ENCODE measurements around the gene INS.

The INS gene

GRCh38 chr11:2118677-2119076, 42.3 kb downstream of the INS start:
- no peak overlapping the region for H3K9ac ChIP-seq (ENCODE audit: low read length)
- no peak overlapping the region for H3K4me3 ChIP-seq (ENCODE audit: insufficient read depth, low read length, poor library complexity, severe bottlenecking)
- no peak for TF ChIP-seq EZH2phosphoT487 (conservative IDR thresholded peaks at IDR 0.05; ENCODE audit: low read length)
- TF ChIP-seq CTCF (IDR thresholded peaks at IDR 0.05; ENCODE audit: insufficient read depth, low read length, poor library complexity, severe bottlenecking) = no peak
- no peaks in the 10 kb centered on the region for H3F3A ChIP-seq (ENCODE audit: insufficient read depth)
- peaks cover 4% of the 10 kb centered on the region; the same call in 1 of the 2 replicates for H3K27me3 ChIP-seq (ENCODE audit: low read length)
- no peaks in the 10 kb centered on the region for H3K36me3 ChIP-seq (ENCODE audit: low read length)
- H4K20me1 ChIP-seq (ENCODE audit: low read depth, low read length) = no peaks in the 10 kb centered on the region
- H3K4me2 ChIP-seq (ENCODE audit: low read depth, low read length, poor library complexity, severe bottlenecking) = no peak overlapping the region
- H3K9me2 ChIP-seq (replicated peaks; ENCODE audit: insufficient read depth, low read length) = no peaks in the 10 kb centered on the region
- no peak overlapping the region for H2AFZ ChIP-seq (ENCODE audit: low read depth, low read length, severe bottlenecking)
- no peaks in the 10 kb centered on the region for H3K79me2 ChIP-seq (ENCODE audit: insufficient read depth, low read length)
- no peaks in the 10 kb centered on the region for H3K9me3 ChIP-seq (ENCODE audit: insufficient read depth, low read length)
- no peak overlapping the region for H3K27ac ChIP-seq (ENCODE audit: low read depth, low read length)

- Histone ChIP-seq H4K20me1 (ENCODE audit: low read depth, low read length) (no peaks in the 10 kb centered on the region), H3K9ac (ENCODE audit: low read length) (no peak overlapping the region)
Observed at GRCh38 chr11:2116680-2117079, 44.3 kb downstream of the INS start.

GRCh38 chr11:2115308-2115707, 45.7 kb downstream of the INS start:
- no peaks in the 10 kb centered on the region for H4K20me1 ChIP-seq (ENCODE audit: low read depth, low read length)
- H3F3A ChIP-seq (ENCODE audit: insufficient read depth) = no peaks in the 10 kb centered on the region
- no peaks in the 10 kb centered on the region for H3K9me3 ChIP-seq (ENCODE audit: insufficient read depth, low read length)
- no peak for TF ChIP-seq CTCF (IDR thresholded peaks at IDR 0.05; ENCODE audit: insufficient read depth, low read length, poor library complexity, severe bottlenecking)
- no peak for TF ChIP-seq EZH2phosphoT487 (conservative IDR thresholded peaks at IDR 0.05; ENCODE audit: low read length)
- no peak overlapping the region for H3K4me2 ChIP-seq (ENCODE audit: low read depth, low read length, poor library complexity, severe bottlenecking)
- H3K9ac ChIP-seq (ENCODE audit: low read length) = no peak overlapping the region
- no peak overlapping the region for H3K27ac ChIP-seq (ENCODE audit: low read depth, low read length)
- H3K79me2 ChIP-seq (ENCODE audit: insufficient read depth, low read length) = no peaks in the 10 kb centered on the region
- H3K36me3 ChIP-seq (ENCODE audit: low read length) = no peaks in the 10 kb centered on the region
- H3K9me2 ChIP-seq (replicated peaks; ENCODE audit: insufficient read depth, low read length) = no peaks in the 10 kb centered on the region
- peaks cover 4% of the 10 kb centered on the region; the same call in 1 of the 2 replicates for H3K27me3 ChIP-seq (ENCODE audit: low read length)
- no peak overlapping the region for H3K4me3 ChIP-seq (ENCODE audit: insufficient read depth, low read length, poor library complexity, severe bottlenecking)
- no peak overlapping the region for H2AFZ ChIP-seq (ENCODE audit: low read depth, low read length, severe bottlenecking)

More at GRCh38 chr11:2116680-2117079, 44.3 kb downstream of the INS start:
- Histone ChIP-seq H3K9me2 (replicated peaks; ENCODE audit: insufficient read depth, low read length) (no peaks in the 10 kb centered on the region), H3K4me3 (ENCODE audit: insufficient read depth, low read length, poor library complexity, severe bottlenecking) (no peak overlapping the region), H3F3A (ENCODE audit: insufficient read depth) (no peaks in the 10 kb centered on the region), H3K4me2 (ENCODE audit: low read depth, low read length, poor library complexity, severe bottlenecking) (no peak overlapping the region), H3K36me3 (ENCODE audit: low read length) (no peaks in the 10 kb centered on the region), H3K27me3 (ENCODE audit: low read length) (peaks cover 4% of the 10 kb centered on the region; the same call in 1 of the 2 replicates), H3K9me3 (ENCODE audit: insufficient read depth, low read length) (no peaks in the 10 kb centered on the region), H2AFZ (ENCODE audit: low read depth, low read length, severe bottlenecking) (no peak overlapping the region), H3K79me2 (ENCODE audit: insufficient read depth, low read length) (no peaks in the 10 kb centered on the region), H3K27ac (ENCODE audit: low read depth, low read length) (no peak overlapping the region)
- TF ChIP-seq CTCF (IDR thresholded peaks at IDR 0.05; ENCODE audit: insufficient read depth, low read length, poor library complexity, severe bottlenecking) (no peak), EZH2phosphoT487 (conservative IDR thresholded peaks at IDR 0.05; ENCODE audit: low read length) (no peak)

Data from SU-DHL-6 (cell line).